Gastroesophageal sphincter (tissue), 3 donors: ENCODE measurements around the gene ULK4.

Source experiments
- EP300 ChIP-seq: sonication (generic); formaldehyde crosslinking; IDR thresholded peaks from one replicate; pipeline ENCODE4 v1.6.1; 2017; ENCODE audit warnings: antibody characterized with exemption, mild to moderate bottlenecking
- POLR2A ChIP-seq, 2 donors: fragments of 450-650 bp; IDR thresholded peaks; one replicate each; pipeline ENCODE4 v1.6.1; 2017; ENCODE audit warnings: antibody characterized with exemption in 2 of 2, mild to moderate bottlenecking in 2 of 2, moderate library complexity in 1 of 2
- POLR2AphosphoS5 ChIP-seq: sonication (generic); formaldehyde crosslinking; IDR thresholded peaks from one replicate; pipeline ENCODE4 v1.6.1; 2017; ENCODE audit warnings: antibody characterized with exemption
- TF ChIP-seq, protein P1 (sequence below), 4 experiments: fragments of 200-600 bp in 2 of 4; fragments of 450-650 bp in 2 of 4; sonication (generic) in 1 of 4; IDR thresholded peaks; one replicate each; pipeline ENCODE4 v1.5.1; 2017 to 2019; ENCODE audit warnings: antibody characterized with exemption in 4 of 4, mild to moderate bottlenecking in 2 of 4, moderate library complexity in 2 of 4

DNA sequence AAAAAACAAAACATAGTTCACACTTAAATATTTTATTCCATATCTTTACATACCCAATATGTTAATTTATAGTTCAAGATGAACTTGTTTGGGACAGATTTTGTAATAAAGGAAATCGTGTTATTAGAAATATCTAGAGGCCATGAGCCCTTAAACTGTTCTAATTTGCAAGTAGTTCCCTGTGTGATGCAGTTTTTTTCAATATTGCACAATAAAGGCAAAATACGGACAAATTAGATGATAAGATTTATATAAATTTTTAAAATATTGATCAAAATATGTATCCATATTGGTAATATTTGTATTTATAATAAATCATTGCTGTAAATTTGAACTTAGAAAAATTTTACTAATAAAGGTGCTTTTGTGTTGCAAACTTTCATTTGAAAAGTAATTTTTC is 738.8 kb downstream of the ULK4 start:
- TF ChIP-seq, protein P1, sequence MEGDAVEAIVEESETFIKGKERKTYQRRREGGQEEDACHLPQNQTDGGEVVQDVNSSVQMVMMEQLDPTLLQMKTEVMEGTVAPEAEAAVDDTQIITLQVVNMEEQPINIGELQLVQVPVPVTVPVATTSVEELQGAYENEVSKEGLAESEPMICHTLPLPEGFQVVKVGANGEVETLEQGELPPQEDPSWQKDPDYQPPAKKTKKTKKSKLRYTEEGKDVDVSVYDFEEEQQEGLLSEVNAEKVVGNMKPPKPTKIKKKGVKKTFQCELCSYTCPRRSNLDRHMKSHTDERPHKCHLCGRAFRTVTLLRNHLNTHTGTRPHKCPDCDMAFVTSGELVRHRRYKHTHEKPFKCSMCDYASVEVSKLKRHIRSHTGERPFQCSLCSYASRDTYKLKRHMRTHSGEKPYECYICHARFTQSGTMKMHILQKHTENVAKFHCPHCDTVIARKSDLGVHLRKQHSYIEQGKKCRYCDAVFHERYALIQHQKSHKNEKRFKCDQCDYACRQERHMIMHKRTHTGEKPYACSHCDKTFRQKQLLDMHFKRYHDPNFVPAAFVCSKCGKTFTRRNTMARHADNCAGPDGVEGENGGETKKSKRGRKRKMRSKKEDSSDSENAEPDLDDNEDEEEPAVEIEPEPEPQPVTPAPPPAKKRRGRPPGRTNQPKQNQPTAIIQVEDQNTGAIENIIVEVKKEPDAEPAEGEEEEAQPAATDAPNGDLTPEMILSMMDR (IDR thresholded peaks at IDR 0.05), result no peak
- TF ChIP-seq POLR2AphosphoS5 (no peak), EP300 (no peak), POLR2A (IDR thresholded peaks at IDR 0.05) (no peak)
